ENCODE data around the gene SHC4.
A peak's percentile ranks its signal among the peaks of the same experiment; 100 is the strongest.

SHC4 gene

GRCh38 chr15:48967336-48967735 lies 3.6 kb upstream of the SHC4 start:
- DNase-seq, result no peak

GRCh38 chr15:48966595-48967301 lies 3.0 kb upstream of the SHC4 start:
- peak; percentile 88 for DNase-seq

GRCh38 chr15:48965972-48966371 lies 2.3 kb upstream of the SHC4 start:
- DNase-seq, result peak; percentile 69

GRCh38 chr15:48964898-48965297 lies 1.2 kb upstream of the SHC4 start:
- no peak for DNase-seq

GRCh38 chr15:48962662-48963523 lies 826 bp downstream of the SHC4 start:
- peak; percentile 26 for DNase-seq

GRCh38 chr15:48955967-48956366 lies 7.8 kb downstream of the SHC4 start:
- DNase-seq, result no peak

GRCh38 chr15:48955370-48955769 lies 8.3 kb downstream of the SHC4 start:
- no peak for DNase-seq

- DNase-seq, result no peak
These were observed 9.2 kb downstream of the SHC4 start for GRCh38 chr15:48954538-48954937.

- no peak for DNase-seq
These were observed 16.9 kb downstream of the SHC4 start for GRCh38 chr15:48946840-48947187.

GRCh38 chr15:48946074-48946839 lies 17.5 kb downstream of the SHC4 start:
- peak; percentile 60 for DNase-seq

- no peak for DNase-seq
These were observed 18.3 kb downstream of the SHC4 start for GRCh38 chr15:48945386-48945785.

GRCh38 chr15:48941904-48942303 lies 21.8 kb downstream of the SHC4 start:
- DNase-seq, result no peak

GRCh38 chr15:48940508-48940907 lies 23.2 kb downstream of the SHC4 start:
- DNase-seq, result peak; percentile 92

GRCh38 chr15:48939648-48940047 lies 24.1 kb downstream of the SHC4 start:
- DNase-seq, result no peak

- DNase-seq, result no peak
These were observed 25.8 kb downstream of the SHC4 start for GRCh38 chr15:48937886-48938285.

- no peak for DNase-seq
These were observed 27.1 kb downstream of the SHC4 start for GRCh38 chr15:48936666-48937065.

GRCh38 chr15:48935236-48935635 lies 28.5 kb downstream of the SHC4 start:
- DNase-seq, result no peak

- DNase-seq, result peak; percentile 31
These were observed 33.0 kb downstream of the SHC4 start for GRCh38 chr15:48930735-48931134.

GRCh38 chr15:48929661-48930060 lies 34.1 kb downstream of the SHC4 start:
- no peak for DNase-seq

GRCh38 chr15:48928877-48929538 lies 34.7 kb downstream of the SHC4 start:
- peak; percentile 87 for DNase-seq

- DNase-seq, result peak; percentile 78
These were observed 38.0 kb downstream of the SHC4 start for GRCh38 chr15:48925714-48926223.

GRCh38 chr15:48924528-48925393 lies 39.0 kb downstream of the SHC4 start:
- DNase-seq, result peak; percentile 50

Data from activated CD4-positive, alpha-beta T cell treated with anti-CD3 and anti-CD28 coated beads, Interleukin-10, Interleukin-2, amounts not matched to agents 100 ng/mL and 50 ng/mL, durations not matched to agents 16 hours and 8 hours (primary cell).